Ovary (tissue), 9 donors: ENCODE data around the gene OR9Q1. TPM values are rescaled to one million over a fixed set of nuclear protein-coding genes. Genes with fewer than 3 reads are reported as not detected.

Source experiments
- DNase-seq, 5 donors: peaks; one replicate each; pipeline ENCODE4 v3.0.0-alpha.2; 2019 to 2020
- H3K27ac ChIP-seq, 2 donors: fragments of 200-600 bp; one replicate each; pipeline versions ENCODE4 v1.5.1 to v1.8.0; 2019 to 2022
- H3K27me3 ChIP-seq: fragments of 200-600 bp; one replicate; pipeline ENCODE4 v1.8.0; 2022
- H3K36me3 ChIP-seq: fragments of 200-600 bp; sonication (generic); one replicate; pipeline ENCODE4 v1.5.1; 2019
- H3K4me1 ChIP-seq: one replicate; pipeline ENCODE4 v1.8.1; 2013; ENCODE audit warnings: mild to moderate bottlenecking, moderate library complexity; ENCODE audit not compliant: insufficient read depth
- H3K4me3 ChIP-seq: fragments of 200-600 bp; sonication (generic); one replicate; pipeline ENCODE4 v1.5.1; 2017
- H3K9me3 ChIP-seq, 2 donors: fragments of 200-600 bp in 1 of 2; sonication (generic) in 1 of 2; one replicate each; pipeline versions ENCODE4 v1.5.1 to v1.8.1; 2013 to 2019; ENCODE audit warnings: mild to moderate bottlenecking in 1 of 2, moderate library complexity in 1 of 2
- EP300 ChIP-seq: sonication (generic); formaldehyde crosslinking; IDR thresholded peaks from one replicate; pipeline ENCODE4 v1.6.1; 2017; ENCODE audit warnings: antibody characterized with exemption
- POLR2A ChIP-seq: fragments of 450-650 bp; IDR thresholded peaks from one replicate; pipeline ENCODE4 v1.6.1; 2017; ENCODE audit warnings: antibody characterized with exemption, mild to moderate bottlenecking, moderate library complexity
- WGBS, 3 donors: extraction: QIAGEN DNeasy Blood & Tissue Kit in 1 of 3; methylation state at CpG; one replicate each; pipeline versions ENCODE4 v1.1.5 to v1.1.7; 2013 to 2017; 5-methylcytosine and 5-hydroxymethylcytosine counted together
- intact Hi-C, 4 donors: fragments of 100-400 bp; cut with DNase I; formaldehyde crosslinking; loops; one replicate each; pipeline versions ENCODE4 v1.11.0 to v1.15.1; 2022 to 2023
- polyA plus RNA-seq, 2 donors: library from polyadenylated mRNA; stranded (reverse); fragments of 200-250 nt in 1 of 2; fragments of 350-450 nt in 1 of 2; fragmentation: Illumina TruSeq in 1 of 2; extraction: RNeasy Lipid Tissue Mini Kit (QIAGEN cat#74804) in 1 of 2; gene quantifications; one replicate each; pipeline ENCODE4 v1.2.3, GENCODE V29; 2013 to 2014
- total RNA-seq, 7 donors: library from RNA; depleted of rRNA in 2 of 7; stranded (reverse); fragments of >200 nt in 2 of 7; fragmentation: NEBNext Ultra II Directional in 3 of 7; extraction: Animal tissue kit (Norgen Biotek cat#: 25700) in 3 of 7; gene quantifications; one replicate each; pipeline versions ENCODE4 v1.1.0 to v1.2.4, GENCODE V29; 2016 to 2023
- TF ChIP-seq, protein P1 (sequence below), 3 donors: fragments of 450-650 bp in 2 of 3; fragments of 200-600 bp in 1 of 3; IDR thresholded peaks; one replicate each; pipeline versions ENCODE4 v1.5.1 to v1.8.0; 2016 to 2022; ENCODE audit warnings: antibody characterized with exemption in 3 of 3, mild to moderate bottlenecking in 1 of 3
- donor health status: DM: no; HTN: no; CAD: no; lungs with moderate emphysema.
- donor health status: DM: no; HTN: no; CAD: no.
- donor health status: Bipolar disorder and iron deficiency.
- donor health status: DM: yes; HTN: yes; CAD: no.
- donor health status: DM: no; HTN: no; CAD: no.
- donor health status: DM: yes; HTN: yes; CAD: no.

OR9Q1 gene
- total and polyA plus RNA-seq, 9 donors, result not detected

DNA sequence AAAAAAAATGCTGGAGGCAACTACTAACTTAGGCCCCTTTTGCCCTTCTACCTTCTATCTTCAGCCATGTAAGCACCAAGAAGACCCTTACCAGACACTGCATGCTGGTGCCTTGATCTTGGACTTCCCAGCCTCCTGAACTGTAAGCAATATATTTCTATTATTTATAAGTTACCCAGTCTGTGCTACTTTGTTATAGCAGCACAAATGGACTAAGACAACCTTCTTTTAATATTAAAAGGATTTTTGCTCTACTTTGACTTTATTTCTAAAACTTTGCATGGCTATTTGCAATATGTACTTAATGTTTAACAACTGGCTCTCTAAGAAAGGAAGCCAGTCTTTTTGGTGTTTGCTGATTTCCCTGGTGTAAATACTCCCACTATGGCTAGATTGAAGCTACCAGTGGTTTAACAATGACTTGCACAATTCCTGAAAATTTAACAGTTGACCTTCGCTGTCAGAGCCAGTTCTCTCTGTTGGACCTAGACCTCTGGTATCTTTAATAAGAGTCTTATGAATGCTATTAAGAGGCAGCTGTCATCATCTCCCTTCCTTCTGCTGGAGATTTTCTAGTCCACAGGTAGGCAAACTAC lies 32.2 kb downstream of the OR9Q1 start:
- Histone ChIP-seq H3K4me3 (no peak overlapping the region), H3K36me3 (no peaks in the 10 kb centered on the region), H3K9me3 (no peaks in the 10 kb centered on the region), H3K27me3 (no peaks in the 10 kb centered on the region), H3K4me1 (peaks cover 3% of the 10 kb centered on the region), H3K27ac (no peak overlapping the region)
- no peak for DNase-seq
- intact Hi-C loops, result no loop called here
- TF ChIP-seq, protein P1, sequence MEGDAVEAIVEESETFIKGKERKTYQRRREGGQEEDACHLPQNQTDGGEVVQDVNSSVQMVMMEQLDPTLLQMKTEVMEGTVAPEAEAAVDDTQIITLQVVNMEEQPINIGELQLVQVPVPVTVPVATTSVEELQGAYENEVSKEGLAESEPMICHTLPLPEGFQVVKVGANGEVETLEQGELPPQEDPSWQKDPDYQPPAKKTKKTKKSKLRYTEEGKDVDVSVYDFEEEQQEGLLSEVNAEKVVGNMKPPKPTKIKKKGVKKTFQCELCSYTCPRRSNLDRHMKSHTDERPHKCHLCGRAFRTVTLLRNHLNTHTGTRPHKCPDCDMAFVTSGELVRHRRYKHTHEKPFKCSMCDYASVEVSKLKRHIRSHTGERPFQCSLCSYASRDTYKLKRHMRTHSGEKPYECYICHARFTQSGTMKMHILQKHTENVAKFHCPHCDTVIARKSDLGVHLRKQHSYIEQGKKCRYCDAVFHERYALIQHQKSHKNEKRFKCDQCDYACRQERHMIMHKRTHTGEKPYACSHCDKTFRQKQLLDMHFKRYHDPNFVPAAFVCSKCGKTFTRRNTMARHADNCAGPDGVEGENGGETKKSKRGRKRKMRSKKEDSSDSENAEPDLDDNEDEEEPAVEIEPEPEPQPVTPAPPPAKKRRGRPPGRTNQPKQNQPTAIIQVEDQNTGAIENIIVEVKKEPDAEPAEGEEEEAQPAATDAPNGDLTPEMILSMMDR (IDR thresholded peaks at IDR 0.05), result no peak
- TF ChIP-seq EP300 (no peak), POLR2A (no peak)
- WGBS, 3 donors, result 98 to 100% (median 100%) methylated on average over 1 of the region's 1 CpG

DNA sequence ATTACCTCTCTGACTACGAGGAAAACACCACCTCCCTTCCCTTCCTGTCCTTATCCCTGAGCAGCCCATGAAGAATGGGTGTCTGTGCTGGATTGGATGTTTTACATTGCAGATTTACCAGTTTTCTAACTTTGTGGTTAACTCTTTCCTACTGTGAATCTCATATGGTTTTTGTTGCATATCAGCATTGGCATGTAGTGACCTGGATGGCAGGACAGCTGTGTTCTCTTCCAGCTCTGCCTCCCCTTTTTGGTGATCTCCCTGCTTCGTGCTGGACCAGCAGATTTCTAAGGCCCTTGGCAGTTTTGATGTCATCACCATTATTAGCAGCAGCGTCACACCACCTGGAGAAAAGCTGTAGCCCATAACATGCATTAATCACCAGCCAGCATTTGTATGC lies 33.8 kb downstream of the OR9Q1 start:
- intact Hi-C loops, result no loop called here
- DNase-seq, result no peak
- H3K4me1 ChIP-seq, result peaks cover 3% of the 10 kb centered on the region
- H3K27me3 ChIP-seq, result no peaks in the 10 kb centered on the region
- H3K36me3 ChIP-seq, result no peaks in the 10 kb centered on the region
- no peak overlapping the region for H3K4me3 ChIP-seq
- no peak overlapping the region for H3K27ac ChIP-seq
- TF ChIP-seq POLR2A, result no peak
- TF ChIP-seq EP300, result no peak
- TF ChIP-seq, protein P1 (IDR thresholded peaks at IDR 0.05), result no peak
- 72 to 76% (median 73%) methylated on average over 3 of the region's 3 CpGs for WGBS, 3 donors
- H3K9me3 ChIP-seq, result no peaks in the 10 kb centered on the region

DNA sequence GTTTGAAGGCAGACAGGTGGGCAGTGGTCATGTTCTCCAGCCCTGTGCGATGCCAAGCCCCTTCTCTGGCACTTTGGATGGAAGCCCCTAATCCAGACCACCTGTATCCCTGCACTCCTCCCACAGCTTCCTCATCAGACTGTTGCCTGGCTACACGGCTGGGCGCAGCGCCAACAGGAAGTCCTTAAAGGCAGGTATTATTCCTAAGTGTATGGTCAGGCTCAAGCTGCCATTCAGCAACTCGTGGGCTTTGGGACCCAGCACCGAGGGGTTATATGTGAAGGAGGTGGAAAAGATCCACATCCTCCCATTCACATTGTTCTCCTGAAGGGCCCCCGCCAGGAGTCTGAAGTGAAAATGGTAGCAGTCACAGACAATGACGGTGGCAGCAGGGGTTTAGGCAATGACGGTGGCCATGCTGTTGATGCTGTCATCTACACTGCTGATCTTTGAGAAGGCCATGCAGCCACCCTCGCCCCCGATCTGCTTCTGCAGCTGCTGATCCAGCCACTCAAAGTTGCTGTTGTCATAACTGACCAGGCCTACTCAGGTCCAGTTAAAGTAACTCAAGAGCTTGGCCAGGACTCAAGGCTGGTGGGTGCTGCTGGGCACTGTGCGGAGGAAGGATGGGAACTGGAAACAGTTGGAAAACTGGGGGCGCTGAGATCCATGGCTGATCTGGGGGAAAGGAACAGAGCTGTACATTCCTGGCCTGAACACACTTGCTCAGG lies 34.8 kb downstream of the OR9Q1 start:
- no peak for TF ChIP-seq EP300
- TF ChIP-seq, protein P1 (IDR thresholded peaks at IDR 0.05), result no peak
- TF ChIP-seq POLR2A, result no peak
- intact Hi-C loops, result no loop called here
- no peaks in the 10 kb centered on the region for H3K27me3 ChIP-seq
- no peak for DNase-seq
- no peak overlapping the region for H3K27ac ChIP-seq
- peaks cover 3% of the 10 kb centered on the region for H3K4me1 ChIP-seq
- H3K9me3 ChIP-seq, result no peaks in the 10 kb centered on the region
- whole genome bisulfite sequencing, 3 donors, result 52 to 61% (median 60%) methylated on average over 13 of the region's 13 CpGs
- H3K4me3 ChIP-seq, result no peak overlapping the region
- no peaks in the 10 kb centered on the region for H3K36me3 ChIP-seq

DNA sequence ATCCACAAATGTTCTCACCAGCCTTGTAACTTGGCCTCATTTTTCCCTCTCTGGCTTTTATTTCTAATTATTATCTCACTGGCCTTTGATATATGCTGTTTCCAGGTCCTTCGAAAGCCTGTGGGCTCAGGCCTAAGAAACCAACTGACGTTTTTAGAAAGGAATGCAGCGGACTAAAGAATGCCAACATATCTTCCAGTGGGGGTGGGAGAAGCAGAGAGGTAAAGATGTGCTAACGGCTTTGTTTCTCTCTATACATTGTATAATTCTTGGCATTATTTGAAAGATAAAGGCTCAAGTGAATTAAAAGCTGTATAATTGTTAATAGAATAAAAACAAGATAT lies 35.3 kb downstream of the OR9Q1 start:
- DNase-seq, result no peak
- Histone ChIP-seq H3K36me3 (no peaks in the 10 kb centered on the region), H3K27ac (no peak overlapping the region), H3K27me3 (no peaks in the 10 kb centered on the region), H3K9me3 (no peaks in the 10 kb centered on the region), H3K4me3 (no peak overlapping the region), H3K4me1 (peaks cover 3% of the 10 kb centered on the region)
- WGBS, 3 donors, result 3 to 13% (median 10%) methylated on average over 4 of the region's 4 CpGs
- intact Hi-C loops, result no loop called here
- TF ChIP-seq POLR2A, result no peak
- TF ChIP-seq EP300, result no peak
- TF ChIP-seq, protein P1 (IDR thresholded peaks at IDR 0.05), result no peak
